ENCODE data around the gene PRR19.

- TF ChIP-seq, protein P1, sequence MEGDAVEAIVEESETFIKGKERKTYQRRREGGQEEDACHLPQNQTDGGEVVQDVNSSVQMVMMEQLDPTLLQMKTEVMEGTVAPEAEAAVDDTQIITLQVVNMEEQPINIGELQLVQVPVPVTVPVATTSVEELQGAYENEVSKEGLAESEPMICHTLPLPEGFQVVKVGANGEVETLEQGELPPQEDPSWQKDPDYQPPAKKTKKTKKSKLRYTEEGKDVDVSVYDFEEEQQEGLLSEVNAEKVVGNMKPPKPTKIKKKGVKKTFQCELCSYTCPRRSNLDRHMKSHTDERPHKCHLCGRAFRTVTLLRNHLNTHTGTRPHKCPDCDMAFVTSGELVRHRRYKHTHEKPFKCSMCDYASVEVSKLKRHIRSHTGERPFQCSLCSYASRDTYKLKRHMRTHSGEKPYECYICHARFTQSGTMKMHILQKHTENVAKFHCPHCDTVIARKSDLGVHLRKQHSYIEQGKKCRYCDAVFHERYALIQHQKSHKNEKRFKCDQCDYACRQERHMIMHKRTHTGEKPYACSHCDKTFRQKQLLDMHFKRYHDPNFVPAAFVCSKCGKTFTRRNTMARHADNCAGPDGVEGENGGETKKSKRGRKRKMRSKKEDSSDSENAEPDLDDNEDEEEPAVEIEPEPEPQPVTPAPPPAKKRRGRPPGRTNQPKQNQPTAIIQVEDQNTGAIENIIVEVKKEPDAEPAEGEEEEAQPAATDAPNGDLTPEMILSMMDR (IDR thresholded peaks at IDR 0.05; ENCODE audit: low read depth, low read length, poor library complexity, severe bottlenecking) = no peak
- no peak for TF ChIP-seq EZH2phosphoT487 (IDR thresholded peaks at IDR 0.05; ENCODE audit: borderline replicate concordance, low read length)
Observed at GRCh38 chr19:42303101-42303464, 1.2 kb downstream of the PRR19 start.

Measured in DOHH2 (cell line).